IPS-NIHi11 (cell line): ENCODE results near the gene AHCY.
"Not testable (repeated sequence)": the region's sequence is repeated elsewhere in the genome, so short reads cannot be mapped to it uniquely, and the experiment has no call there.

Experiments
- DNase-seq: peaks from one replicate; pipeline ENCODE4 v3.0.0; 2012; ENCODE audit warnings: mixed read lengths, low spot score

Gene AHCY

GRCh38 chr20:34296468-34296867 is 6.7 kb downstream of the AHCY start:
- no peak for DNase-seq

DNA sequence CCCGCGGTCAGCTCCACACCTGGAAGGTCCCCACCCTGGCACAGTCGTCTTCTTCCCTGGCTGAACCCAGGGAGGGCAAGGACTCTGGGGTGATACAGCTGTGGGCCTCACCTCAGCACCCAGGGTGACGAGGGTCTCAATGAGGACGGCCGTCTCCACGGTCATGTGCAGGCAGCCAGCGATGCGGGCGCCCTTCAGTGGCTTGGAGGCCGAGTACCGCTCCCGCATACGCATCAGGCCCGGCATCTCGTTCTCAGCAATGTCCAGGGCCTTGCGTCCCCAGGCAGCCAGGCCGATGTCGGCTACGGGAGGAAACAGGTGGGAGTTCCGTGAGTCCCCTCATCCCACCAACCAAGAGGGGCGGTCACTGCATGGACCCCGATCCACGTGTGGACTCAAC is 7.9 kb downstream of the AHCY start:
- no peak for DNase-seq

GRCh38 chr20:34294563-34294962 is 8.6 kb downstream of the AHCY start:
- DNase-seq: no peak

DNA sequence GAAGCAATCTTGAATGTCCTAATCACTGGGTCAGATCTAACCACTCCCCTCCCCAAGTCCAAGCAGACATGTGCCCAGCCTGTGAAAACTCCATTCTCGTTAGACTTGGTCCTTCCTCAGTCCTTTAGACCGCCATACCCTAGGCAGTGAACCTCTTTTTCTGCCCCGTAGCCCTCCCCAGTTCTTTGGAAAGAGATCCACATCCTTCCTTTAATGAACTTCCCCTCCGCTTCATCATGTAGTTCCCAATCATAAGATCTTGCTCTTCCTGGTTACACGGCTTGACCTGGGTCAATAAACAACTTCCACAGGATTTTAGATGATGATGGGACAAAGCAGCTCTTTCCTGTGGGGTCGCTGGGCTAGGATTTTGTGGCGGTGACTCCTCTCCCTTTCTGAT is 9.6 kb downstream of the AHCY start:
- DNase-seq: no peak

DNA sequence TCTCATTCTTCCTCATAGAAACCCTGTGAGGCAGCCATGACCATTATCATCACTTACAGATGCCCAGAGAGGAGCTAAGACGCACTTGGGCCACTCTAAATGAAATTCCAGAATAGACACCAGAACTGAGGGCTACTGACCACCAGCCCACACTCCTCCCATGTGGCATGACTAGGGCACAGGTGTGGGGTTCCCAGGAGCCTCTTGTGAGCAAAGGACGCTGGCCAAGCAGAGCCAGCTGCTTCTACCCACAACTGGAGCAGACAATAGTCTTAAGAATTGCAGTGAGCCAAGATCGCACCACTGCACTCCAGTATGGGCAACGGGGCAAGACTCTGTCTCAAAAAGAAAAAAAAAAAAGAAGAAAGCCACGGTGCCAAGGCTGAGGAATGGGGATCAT is 10.0 kb downstream of the AHCY start:
- DNase-seq: no peak

GRCh38 chr20:34292496-34292895 is 10.7 kb downstream of the AHCY start:
- DNase-seq: no peak

DNA sequence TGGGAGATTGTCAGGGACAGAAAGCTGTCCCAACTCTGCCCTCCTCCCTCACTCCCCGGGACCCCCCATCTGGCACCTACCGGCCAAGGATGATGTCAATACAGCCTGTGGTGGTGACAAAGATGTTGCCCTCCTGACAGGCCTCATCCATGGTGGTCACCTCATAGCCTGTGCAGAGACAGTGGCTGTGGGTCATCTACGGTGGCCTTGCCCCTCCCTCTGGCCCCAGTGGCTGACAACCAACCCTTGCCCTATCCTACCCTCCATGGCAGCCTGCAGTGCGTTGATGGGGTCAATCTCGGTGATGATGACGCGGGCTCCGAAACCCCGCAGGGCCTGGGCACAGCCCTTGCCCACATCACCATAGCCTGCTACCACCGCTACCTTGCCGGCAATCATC is 12.7 kb downstream of the AHCY start:
- no peak for DNase-seq

GRCh38 chr20:34287500-34287899 is 15.7 kb downstream of the AHCY start:
- DNase-seq: not testable (repeated sequence)

- DNase-seq: no peak
Observed at GRCh38 chr20:34285450-34285849, 17.7 kb downstream of the AHCY start.

GRCh38 chr20:34283844-34284243 is 19.3 kb downstream of the AHCY start:
- DNase-seq: no peak

GRCh38 chr20:34282041-34282440 is 21.1 kb downstream of the AHCY start:
- no peak for DNase-seq

DNA sequence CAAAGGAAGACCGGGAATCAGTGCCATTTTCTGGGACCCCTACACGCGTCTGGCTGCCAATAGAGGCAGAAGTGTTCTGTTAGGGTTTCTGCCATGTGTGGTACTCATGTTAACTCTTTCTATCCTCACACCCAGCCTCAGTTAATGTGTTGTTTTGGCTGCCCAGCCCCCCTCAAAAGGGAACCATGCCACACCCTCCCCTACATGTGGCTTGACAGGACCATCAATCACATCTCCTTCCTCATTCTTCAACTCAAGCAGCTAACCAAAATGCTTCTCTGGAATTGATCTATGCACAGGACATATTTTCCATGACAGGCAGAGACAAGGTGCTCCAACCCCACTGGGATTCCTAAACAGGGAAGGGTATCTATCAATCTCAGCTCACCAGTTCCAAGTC is 22.0 kb downstream of the AHCY start:
- no peak for DNase-seq

DNA sequence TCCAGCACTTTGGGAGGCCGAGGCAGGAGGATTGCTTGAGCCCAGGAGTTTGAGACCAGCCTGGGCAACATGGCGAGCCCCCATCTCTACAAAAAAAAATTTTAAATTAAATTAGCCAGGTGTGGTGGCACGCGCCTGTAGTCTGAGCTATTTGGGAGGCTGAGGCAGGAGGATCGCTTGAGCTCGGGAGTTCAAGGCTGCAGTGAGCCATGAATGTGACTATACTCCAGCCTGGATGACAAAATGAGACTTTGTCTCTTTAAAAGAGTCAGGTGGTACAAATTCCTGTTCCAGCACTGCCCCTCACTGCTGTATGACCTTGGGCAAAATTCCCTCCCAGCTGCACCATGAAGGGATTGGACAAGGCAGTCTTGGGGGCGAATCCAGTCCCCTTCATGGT is 28.5 kb downstream of the AHCY start:
- DNase-seq: no peak

GRCh38 chr20:34271956-34272355 is 31.2 kb downstream of the AHCY start:
- no peak for DNase-seq

DNA sequence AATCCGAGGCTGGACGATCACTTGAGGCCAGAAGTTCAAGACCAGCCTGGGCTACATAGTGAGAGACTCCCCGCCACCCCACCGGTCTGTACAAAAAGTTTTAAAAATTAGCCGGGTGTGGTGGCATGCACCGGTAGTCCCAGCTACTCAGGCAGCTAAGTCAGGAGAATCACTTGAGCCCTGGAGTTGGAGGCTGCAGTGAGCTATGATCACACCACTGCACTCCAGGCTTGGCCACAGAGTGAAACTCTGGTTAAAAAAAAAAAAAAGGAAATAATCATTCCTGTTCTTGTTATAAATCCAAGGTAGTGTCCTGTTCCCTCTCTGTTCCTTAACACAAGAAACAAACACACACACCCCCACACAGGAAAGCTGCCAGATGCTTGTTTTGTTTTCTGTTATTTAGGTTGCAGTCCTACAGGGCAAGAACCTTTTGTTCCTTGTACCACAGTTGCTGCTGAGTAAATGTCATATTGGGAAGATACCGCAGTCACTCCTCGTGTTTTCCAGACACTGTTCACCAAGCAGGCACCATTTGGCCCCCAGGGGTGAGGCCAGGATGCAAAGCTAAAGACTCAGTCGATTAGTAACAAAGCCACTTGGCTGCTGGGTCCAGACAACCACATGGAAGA is 33.0 kb downstream of the AHCY start:
- no peak for DNase-seq

- peak; percentile 49 for DNase-seq
Observed at GRCh38 chr20:34268851-34269636, 34.1 kb downstream of the AHCY start.

DNA sequence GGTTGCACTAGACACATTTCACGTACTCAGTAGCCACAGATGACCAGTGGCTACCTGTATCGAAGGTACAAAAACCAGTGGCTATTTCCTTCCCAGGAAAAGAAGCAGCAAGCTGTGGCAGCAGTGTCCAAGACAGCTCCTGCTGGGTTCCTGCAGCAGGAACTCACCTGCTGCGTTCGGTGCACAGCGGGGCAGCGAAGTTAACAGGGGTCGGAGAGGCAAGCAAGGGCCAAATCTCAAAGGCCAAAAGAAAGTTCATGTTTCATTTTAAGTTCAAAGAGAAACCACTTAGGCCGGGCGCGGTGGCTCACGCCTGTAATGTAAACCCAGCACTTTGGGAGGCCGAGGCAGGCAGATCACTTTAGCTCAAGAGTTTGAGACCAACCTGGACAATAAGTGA is 35.0 kb downstream of the AHCY start:
- DNase-seq: no peak

GRCh38 chr20:34264141-34264540 is 39.0 kb downstream of the AHCY start:
- DNase-seq: no peak

- not testable (repeated sequence) for DNase-seq
Observed at GRCh38 chr20:34263468-34263867, 39.7 kb downstream of the AHCY start.

DNA sequence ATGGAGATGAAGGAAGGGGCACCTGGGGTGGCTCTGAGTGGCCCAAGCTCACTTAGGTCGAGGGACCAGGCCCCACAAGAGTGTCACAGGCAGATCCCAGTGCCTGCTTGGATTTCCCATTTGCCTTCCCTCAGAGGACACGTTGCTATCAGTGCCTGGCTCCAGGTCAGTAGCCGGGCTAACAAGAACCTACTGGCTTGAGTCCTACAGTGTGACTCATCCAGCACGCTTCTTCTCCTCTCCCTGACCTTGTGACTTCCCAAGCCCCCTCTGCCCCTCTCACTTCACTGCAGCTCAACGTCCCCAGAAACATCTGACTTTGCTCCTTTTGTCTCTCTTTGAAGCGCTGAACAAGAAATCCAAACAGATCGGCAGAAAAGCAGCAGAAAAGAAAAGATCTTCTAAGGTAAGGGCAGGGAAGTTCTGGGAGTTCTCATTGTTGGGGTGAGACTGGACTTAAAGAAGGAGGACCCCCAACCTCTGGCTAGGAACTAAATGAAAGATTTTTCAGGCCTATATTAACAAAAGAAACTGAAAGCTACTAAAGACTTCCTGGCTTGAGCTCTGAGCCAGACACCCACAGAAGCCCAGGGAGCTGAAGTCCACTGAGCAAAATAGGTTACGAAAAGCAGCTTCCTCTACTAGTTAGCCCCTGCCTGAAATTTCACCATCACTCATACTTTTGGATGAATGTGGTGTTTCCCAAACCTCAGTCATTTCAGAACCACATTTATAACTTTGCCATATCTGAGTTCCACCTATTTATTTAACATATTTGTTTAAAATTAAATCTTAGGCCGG is 40.5 kb downstream of the AHCY start:
- no peak for DNase-seq

DNA sequence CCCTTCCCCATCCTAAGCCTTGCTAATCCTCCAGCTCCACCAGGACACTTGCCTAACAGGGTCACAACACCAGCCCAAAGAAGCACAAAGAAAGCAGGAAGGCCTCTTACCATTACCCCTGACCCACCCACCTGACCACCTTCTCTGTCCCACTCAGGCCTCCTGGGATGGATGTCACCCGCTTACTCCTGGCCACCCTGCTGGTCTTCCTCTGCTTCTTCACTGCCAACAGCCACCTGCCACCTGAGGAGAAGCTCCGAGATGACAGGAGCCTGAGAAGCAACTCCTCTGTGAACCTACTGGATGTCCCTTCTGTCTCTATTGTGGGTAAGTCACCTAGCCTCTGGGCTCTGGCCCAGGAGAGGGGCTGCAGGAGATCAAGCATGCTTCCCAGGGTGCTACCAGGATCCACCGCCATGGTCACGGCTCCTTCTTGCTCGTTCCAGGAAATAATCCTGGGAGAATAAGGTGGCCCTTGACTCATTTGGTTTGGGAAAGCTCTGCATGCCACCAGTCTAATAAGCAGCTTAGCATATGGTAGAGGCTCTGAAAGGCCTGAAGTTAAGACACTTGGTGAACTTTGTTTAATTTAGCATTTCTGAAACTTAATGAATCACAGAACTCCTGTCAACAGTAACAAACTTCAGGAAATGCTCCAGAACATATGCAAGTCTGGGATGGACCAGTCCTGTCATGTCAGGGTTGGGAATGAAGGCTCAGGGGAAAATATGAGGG is 42.8 kb downstream of the AHCY start:
- DNase-seq: no peak

GRCh38 chr20:34256629-34257124 is 46.5 kb downstream of the AHCY start:
- DNase-seq: no peak
